DMS 273 treated with DMSO at 0.1 percent for 48 hours (cell line): ENCODE measurements around the gene ERG.

Experiments used
- DNase-seq: peaks from one replicate; lab custom pipeline; 2025; lab: John Stamatoyannopoulos, UW

The ERG gene

GRCh38 chr21:38496224-38496623, 2.1 kb downstream of the ERG start:
- DNase-seq = no peak

- DNase-seq = no peak
Measured at GRCh38 chr21:38495696-38496095, 2.6 kb downstream of the ERG start.

GRCh38 chr21:38495242-38495641, 3.0 kb downstream of the ERG start:
- no peak for DNase-seq

- DNase-seq = no peak
Measured at GRCh38 chr21:38494703-38495102, 3.6 kb downstream of the ERG start.

GRCh38 chr21:38494251-38494642, 4.0 kb downstream of the ERG start:
- DNase-seq = no peak

GRCh38 chr21:38493549-38494250, 4.6 kb downstream of the ERG start:
- no peak for DNase-seq

GRCh38 chr21:38492007-38492406, 6.3 kb downstream of the ERG start:
- DNase-seq = no peak

GRCh38 chr21:38491536-38491935, 6.7 kb downstream of the ERG start:
- DNase-seq = no peak

- no peak for DNase-seq
Measured at GRCh38 chr21:38490411-38491020, 7.8 kb downstream of the ERG start.

- DNase-seq = no peak
Measured at GRCh38 chr21:38489729-38490128, 8.5 kb downstream of the ERG start.

- no peak for DNase-seq
Measured at GRCh38 chr21:38489271-38489652, 9.0 kb downstream of the ERG start.

GRCh38 chr21:38488640-38489270, 9.5 kb downstream of the ERG start:
- no peak for DNase-seq

GRCh38 chr21:38487901-38488639, 10.2 kb downstream of the ERG start:
- no peak for DNase-seq

- no peak for DNase-seq
Measured at GRCh38 chr21:38486706-38487105, 11.6 kb downstream of the ERG start.

GRCh38 chr21:38486221-38486620, 12.1 kb downstream of the ERG start:
- DNase-seq = no peak

GRCh38 chr21:38479641-38480525, 18.4 kb downstream of the ERG start:
- DNase-seq = no peak

- DNase-seq = no peak
Measured at GRCh38 chr21:38478782-38479181, 19.5 kb downstream of the ERG start.

- no peak for DNase-seq
Measured at GRCh38 chr21:38477226-38477625, 21.1 kb downstream of the ERG start.

GRCh38 chr21:38476385-38476784, 21.9 kb downstream of the ERG start:
- no peak for DNase-seq

- DNase-seq = no peak
Measured at GRCh38 chr21:38475519-38475918, 22.8 kb downstream of the ERG start.

GRCh38 chr21:38474796-38475195, 23.5 kb downstream of the ERG start:
- no peak for DNase-seq

- no peak for DNase-seq
Measured at GRCh38 chr21:38474124-38474523, 24.2 kb downstream of the ERG start.
